H54 (cell line): ENCODE results near the gene YIPF1.
A peak's percentile ranks its signal among the peaks of the same experiment; 100 is the strongest.
"Not testable (repeated sequence)": the region's sequence is repeated elsewhere in the genome, so short reads cannot be mapped to it uniquely, and the experiment has no call there.

ENCODE experiments used
- DNase-seq: peaks from one replicate; pipeline ENCODE4 v3.0.0; 2011; ENCODE audit warnings: low spot score, mixed read lengths; ENCODE audit not compliant: insufficient read length
- FAIRE-seq: peaks from 3 replicates; lab custom pipeline; 2011; peaks lifted over from hg19 to GRCh38; lab: Jason Lieb, UNC
- POLR2A ChIP-seq: IDR thresholded peaks from 2 replicates; pipeline ENCODE4 v1.6.1; 2011; ENCODE audit warnings: low read depth, mild to moderate bottlenecking, low read length

The YIPF1 gene

DNA sequence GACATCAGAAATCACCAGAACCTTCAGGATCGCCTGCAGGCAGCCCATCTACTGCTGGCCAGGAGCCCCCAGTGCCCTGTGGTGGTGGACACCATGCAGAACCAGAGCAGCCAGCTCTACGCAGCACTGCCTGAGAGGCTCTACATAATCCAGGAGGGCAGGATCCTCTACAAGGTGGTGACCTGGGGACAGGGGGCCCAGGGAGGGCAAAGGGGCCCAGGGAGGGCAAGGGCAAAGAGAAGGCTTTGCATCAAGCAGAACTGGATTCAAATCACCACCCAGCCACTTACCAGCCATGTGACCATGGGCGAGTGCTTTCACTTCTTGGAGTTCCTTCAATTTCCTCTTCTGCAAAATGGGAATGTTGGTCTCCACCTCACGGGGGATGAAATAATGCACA is 16.5 kb upstream of the YIPF1 start:
- DNase-seq (no peak), FAIRE-seq (no peak)
- TF ChIP-seq POLR2A = no peak

DNA sequence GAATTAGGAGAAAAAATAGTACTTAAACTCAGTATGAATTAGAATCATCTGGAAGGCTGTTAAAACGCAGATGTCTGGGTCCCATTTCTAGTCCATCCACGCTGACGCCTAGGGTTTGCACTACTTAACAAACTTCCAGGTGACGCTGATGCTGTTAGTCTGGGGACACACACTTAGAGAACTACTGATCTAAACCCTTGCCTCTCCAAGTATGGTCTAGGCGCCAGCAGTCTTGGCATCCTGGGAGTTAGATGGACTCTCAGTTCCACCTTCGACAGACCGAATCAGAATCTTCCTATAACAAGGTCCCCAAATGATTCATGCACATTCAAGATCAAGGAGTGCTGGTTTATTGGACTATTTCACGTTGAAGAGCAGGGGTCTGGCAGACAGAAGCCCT is 15.9 kb upstream of the YIPF1 start:
- DNase-seq (no peak), FAIRE-seq (no peak)
- TF ChIP-seq POLR2A = no peak

DNA sequence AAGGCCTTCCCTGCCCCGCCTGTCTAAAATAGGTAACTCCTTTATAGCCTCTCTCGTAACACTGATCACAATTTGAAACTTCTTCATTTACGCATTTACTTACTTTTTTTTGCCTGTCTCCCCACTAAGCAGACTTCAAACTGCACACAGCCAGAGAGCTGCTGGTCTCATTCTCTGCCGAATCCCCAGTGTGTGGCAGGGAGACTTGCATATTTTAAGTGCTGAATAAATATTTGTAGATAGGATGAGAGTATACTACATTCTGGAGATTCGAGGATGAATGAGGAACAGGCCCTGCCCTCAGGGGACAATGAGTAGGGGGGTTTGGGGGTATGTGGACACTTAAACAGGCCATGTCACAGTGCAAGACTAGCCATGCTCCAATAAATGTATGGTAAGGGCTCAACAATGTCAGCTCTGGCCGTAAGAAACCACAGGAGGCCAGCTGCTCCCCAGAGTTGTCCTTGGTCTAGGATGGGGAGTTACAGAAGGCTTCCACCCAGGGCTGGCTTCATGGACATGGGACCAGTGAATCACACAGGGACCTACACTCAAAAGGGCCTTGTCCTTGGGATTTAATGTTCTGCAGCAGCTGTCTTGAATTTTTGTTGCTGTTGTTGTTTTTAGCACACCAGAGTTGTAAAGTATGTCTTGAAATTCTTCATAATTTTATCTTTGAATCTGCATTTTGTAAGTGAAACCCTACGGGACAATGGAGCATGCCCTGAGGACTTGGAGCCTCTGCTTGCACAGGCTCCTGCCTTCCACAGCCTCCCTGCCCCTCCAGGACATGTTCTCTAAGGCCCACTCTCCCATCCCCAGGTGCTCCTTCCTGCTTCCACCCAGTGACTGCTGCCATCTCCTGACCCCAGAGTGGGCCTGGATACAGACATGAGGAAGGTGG is 12.9 kb upstream of the YIPF1 start:
- no peak for TF ChIP-seq POLR2A
- no peak for FAIRE-seq
- no peak for DNase-seq

DNA sequence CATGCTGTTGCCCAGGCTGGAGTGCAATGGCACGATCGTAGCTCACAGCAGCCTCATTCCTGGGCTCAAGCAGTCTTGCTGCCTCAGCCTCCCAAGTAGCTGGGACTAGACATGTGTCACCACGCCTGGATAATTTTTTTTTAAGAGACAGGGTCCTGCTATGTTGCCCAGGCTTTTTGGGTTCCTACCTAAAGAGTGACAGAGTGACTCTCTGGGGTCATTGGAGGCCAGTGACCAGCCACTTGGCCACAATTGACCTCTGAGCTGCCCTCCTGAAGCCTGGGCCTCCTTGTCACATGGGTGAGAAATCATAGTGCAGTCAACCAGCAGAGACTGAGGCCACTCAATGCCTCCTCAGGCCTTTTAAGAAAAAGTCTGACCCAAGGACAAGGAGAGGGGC is 10.1 kb upstream of the YIPF1 start:
- FAIRE-seq (no peak), DNase-seq (no peak)
- no peak for TF ChIP-seq POLR2A

DNA sequence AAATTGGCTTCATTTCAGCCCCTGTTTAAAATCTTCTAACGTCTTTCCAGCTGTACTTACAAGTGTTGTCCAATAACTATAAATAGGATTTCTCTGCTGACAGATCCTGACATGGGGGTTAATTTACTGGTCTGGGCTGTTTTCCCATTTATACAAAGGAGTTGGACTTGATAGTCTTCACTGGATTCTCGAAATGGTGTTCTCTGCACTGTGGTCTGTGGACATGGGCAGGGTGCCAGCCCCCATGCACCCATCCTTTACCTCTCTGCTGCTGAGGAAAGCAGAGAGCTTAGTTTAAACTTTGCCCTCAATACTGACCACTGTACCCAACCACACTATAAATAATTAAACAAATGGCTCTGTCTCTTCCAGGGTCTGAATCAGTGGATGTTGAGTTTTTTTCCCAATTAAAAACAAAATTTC is 9.6 kb upstream of the YIPF1 start:
- TF ChIP-seq POLR2A = no peak
- FAIRE-seq (no peak), DNase-seq (no peak)

DNA sequence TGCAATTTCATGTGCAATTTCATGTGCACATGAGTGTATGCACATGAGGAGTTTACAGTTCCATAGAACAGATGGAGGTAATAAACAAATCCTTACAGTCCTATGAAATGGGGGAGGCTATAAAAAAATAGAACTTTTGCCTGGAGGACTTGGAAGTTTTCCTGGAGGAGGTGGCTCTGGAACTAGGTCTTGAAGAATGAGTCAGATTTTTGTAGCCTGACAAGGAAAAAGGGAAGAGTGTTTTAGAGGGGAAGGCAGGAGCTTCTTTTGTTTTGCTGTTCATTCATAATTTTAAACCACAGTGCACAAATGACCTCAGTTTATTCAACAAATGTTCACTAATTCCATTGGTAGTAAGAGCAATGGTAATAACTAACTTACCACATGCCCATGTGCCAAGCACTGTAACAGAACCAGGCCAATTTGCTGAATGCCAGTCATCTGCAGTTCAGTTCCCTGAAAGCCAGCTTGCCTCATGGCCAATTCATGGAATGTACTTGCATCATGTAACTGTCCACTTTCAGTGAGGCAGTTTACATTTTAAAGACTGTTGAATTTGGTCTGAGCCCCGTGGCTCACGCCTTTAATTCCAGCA is 7.1 kb upstream of the YIPF1 start:
- TF ChIP-seq POLR2A = no peak
- FAIRE-seq (peak; percentile 68), DNase-seq (peak; percentile 45)

DNA sequence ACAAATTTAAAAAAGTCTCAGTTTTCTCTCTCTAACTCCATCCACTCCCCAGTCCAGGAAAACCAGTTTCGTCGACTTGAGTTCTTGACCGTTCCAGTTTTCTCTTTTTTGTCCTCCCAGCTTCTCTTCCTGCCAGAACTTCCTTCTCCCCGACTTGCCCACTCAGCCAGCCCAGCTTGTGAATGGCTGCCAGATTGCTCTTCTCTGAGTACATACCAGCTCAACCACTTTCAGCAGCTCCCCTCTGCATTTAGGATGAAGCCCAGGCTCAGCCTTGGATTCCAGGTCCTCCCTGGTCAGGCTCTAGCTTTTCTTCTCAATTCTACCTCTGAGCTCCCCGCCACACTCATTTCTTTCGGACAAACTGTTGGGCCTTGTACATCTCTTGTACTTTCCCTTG is 5.8 kb upstream of the YIPF1 start:
- no peak for FAIRE-seq
- no peak for TF ChIP-seq POLR2A
- no peak for DNase-seq

DNA sequence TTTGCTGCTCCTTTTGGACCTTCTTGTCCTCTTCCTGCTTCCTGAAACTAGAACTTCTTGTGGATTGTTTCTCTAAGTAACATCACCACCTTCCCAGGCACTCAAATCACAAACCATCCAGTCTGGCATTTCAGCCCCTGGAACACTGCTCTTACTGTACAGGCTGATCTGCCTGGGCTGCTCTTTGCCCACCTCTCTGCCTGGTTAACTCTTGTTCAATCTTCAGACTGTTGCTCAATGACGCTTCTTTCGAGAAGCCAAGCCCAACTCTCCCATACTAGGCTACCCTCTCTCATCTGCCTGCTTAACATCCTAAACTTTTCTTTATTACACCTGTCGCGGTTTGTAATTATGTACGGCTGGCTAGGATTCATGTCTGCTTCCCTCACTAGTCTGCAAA is 5.0 kb upstream of the YIPF1 start:
- DNase-seq = no peak
- FAIRE-seq = no peak
- no peak for TF ChIP-seq POLR2A

DNA sequence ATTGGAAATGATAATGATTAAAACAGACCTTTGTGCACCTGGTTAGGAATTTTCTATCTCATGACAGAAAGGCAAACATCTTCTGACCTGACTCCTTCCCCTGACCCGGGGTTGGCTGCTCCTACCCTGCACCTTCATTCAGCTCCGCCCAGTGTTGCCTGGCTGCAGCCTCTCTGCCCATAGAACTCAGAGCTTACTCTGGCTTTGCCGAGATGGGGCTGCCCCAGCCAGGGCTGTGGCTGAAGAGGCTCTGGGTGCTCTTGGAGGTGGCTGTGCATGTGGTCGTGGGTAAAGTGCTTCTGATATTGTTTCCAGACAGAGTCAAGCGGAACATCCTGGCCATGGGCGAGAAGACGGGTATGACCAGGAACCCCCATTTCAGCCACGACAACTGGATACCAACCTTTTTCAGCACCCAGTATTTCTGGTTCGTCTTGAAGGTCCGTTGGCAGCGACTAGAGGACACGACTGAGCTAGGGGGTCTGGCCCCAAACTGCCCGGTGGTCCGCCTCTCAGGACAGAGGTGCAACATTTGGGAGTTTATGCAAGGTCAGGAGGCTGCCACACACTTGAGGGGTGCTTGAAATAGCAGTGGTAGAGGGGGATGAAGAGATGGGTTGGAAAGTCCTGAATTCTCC is 4.5 kb upstream of the YIPF1 start, which contains the start of gene DIO1:
Gene DIO1, plus strand, starts transcription at position 189 of the 638 bp plus-strand sequence. Its CDS starts 24 bp downstream, at position 213.
- DNase-seq (no peak), FAIRE-seq (no peak)
- TF ChIP-seq POLR2A = no peak

DNA sequence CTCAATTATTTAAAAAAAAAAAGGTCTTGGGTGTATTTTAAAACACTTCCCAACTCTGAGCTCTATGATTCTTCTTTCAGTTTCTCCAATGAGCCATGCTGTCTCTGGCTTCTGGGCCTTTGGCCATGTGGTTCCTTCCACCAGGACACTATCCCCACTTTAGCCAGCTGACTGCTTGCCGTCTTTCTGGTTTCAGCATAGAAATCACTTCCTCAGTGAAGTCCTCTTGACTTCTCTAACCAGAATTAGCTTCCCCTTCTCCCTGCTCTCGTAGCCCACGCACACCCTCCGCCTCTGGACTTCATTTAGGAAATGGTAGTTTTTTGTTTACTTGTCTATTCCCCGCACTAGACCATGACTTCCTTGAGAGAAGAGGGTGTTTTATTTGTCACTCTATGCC is 3.3 kb upstream of the YIPF1 start:
- no peak for TF ChIP-seq POLR2A
- FAIRE-seq (no peak), DNase-seq (no peak)

DNA sequence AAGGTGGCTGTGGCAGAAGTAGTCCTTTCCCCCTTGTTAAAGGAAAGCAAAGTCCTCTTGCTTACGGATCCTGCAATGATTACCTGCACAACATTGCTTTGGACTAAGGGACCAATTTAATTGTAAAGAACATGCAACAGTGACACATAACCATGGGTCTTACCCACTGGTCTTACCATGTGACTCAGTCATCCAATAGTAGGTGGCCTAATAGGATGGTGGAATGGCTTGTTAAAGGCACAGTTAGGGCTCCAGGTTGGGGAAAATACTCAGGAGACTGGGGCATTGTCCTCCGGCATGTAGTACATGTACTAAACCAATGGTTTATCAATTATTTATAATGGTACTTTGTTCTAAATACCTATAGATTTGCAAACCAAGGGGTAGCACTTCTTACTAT is 2.1 kb upstream of the YIPF1 start:
- FAIRE-seq = no peak
- DNase-seq = no peak
- TF ChIP-seq POLR2A = no peak

DNA sequence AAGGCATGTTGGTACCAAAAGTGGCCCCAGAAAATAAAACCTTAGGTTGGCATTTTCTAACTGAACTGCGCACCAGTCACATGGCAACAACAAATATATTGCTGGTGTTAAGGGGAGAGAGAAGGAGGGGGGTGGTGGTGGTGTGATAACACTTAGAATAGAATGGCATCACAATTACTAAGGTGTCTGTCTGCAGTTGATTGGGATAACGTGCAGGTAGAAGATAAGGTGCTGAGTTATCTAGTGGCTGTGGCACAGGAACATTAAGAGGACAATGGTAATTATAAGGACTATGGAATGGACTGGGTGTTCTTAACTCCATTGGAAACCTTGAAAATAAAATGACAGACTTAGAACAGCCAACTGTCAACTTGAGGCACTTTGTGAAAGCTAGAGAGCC is 1.4 kb upstream of the YIPF1 start:
- DNase-seq = no peak
- no peak for TF ChIP-seq POLR2A
- no peak for FAIRE-seq

DNA sequence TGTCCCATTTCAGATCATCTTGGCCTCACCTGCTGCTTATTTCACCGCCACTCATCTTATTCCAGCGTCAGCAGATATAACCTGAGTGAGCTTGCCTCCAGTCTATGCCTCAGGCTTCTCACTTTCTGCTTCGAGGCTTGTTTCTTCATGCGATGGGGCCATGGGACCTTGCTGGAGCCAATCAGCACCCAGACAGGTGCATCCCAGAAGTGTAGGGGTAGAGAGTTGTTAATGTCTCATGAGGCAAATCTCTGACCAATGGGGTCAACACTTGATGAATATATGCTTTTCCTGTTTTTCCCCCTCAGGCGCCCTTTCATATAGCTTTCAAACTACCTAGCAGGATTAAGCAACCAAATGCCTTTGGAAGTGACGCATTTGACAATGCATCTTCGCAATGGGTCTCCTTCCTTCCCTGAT is 935 bp upstream of the YIPF1 start:
- TF ChIP-seq POLR2A = no peak
- DNase-seq (no peak), FAIRE-seq (no peak)

DNA sequence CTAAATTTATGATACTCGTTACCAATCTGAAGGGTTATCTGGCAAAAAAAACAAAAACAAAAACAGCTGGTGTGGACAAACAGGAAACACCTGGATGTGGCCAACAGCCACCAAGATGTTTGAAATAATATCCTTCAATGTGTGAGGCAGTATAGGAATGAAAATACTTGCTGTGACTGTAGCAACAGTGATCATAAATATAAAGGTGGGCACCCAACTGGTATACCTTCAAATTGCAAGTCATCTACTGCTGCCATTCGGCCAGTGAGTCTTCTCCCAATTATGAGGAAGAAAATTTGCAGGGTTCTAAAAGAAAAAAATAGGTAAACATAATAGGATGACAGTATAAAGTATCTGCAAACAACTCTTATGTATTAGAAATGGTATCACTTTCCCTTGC is 916 bp downstream of the YIPF1 start:
- DNase-seq (no peak), FAIRE-seq (no peak)
- TF ChIP-seq POLR2A = no peak

DNA sequence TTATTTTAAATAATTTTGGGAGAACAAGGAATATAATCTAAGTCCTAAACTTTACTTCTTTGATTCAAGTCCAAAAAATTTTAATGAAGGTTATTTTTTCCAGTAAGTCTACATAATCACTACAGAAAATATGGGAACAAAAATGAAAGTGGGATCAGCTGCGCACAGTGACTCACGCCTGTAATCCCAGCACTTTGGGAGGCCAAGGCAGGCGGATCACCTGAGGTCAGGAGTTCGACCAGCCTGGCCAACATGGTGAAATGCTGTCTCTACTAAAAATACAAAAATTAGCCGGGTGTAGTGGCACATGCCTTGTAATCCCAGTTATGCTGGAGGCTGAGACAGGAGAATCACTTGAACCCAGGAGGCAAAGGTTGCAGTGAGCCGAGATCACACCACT is 6.0 kb downstream of the YIPF1 start:
- DNase-seq, FAIRE-seq: not testable (repeated sequence)

DNA sequence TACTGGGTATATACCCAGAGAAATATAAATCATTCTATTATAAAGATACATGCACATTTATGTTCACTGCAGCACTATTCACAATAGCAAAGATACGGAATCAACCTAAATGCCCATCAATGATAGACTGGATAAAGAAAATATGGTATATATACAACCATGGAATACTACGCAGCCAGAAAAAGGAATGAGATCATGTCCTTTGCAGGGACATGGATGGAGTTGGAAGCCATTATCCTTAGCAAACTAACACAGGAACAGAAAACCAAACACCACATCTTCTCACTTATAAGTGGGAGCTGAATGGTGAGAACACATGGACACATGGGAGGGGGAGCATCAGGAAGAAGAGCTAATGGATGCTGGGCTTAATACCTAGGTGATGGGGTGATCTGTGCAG is 7.7 kb downstream of the YIPF1 start:
- DNase-seq, FAIRE-seq: not testable (repeated sequence)
